ENCODE measurements around the gene NOLC1. TPM values are rescaled to one million over a fixed set of nuclear protein-coding genes. Genes with fewer than 3 reads are reported as not detected.

Gene NOLC1
- total and polyA plus RNA-seq, 4 donors, result 11.6 to 26.3 (median 20.4) TPM

DNA sequence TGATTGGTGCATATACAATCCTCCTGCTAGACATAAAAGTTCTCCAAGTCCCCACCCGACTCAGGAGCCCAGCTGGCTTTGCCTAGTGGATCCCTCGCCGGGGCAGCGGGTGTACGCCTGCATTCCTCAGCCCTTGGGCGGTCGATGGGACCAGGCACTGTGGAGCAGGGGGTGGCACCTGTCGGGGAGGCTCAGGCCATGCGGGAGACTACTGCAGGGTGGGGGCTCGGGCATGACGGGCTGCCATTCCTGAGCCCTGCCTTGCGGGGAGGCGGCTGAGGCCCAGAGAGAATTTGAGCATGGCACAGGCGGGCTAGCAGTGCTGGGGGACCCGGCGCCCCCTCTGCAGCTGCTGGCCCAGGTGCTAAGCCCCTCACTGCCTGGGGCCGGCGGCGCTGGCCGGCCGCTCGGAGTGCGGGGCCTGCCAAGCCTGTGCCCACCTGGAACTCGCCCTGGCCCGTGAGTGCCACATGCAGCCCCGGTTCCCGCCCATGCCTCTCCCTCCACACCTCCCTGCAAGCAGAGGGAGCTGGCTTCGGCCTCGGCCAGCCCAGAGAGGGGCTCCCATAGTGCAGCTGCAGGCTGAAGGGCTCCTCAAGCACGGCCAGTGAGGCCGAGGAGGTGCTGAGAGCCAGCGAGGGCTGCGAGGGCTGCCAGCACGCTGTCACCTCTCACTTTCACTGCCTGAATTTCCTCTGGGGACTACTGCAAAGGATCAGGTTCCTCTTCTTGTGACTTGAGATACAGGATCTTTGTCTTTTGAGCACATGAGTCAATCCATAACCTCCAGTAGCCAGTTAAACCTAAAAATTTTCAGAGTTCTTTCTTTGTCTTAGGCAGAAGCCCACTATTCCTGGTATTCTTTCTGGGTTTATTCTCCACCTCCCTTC lies 48.8 kb downstream of the NOLC1 start:
- Histone ChIP-seq H3K9ac (ENCODE audit: low read depth in 1 of 2, low read length in 2 of 2) (no peak overlapping the region), H3K27ac (ENCODE audit: low read depth in 1 of 2, low read length in 2 of 2) (no peak overlapping the region), H3K9me3 (ENCODE audit: control insufficient read depth in 4 of 4, low read length in 3 of 4) (peaks cover 0 to 7% (median 2%) of the 10 kb centered on the region in 4 donors), H3K36me3 (ENCODE audit: control insufficient read depth in 4 of 4, insufficient read depth in 3 of 4, low read depth in 1 of 4, low read length in 3 of 4) (no peaks in the 10 kb centered on the region), H3K27me3 (ENCODE audit: control insufficient read depth in 4 of 4, insufficient read depth in 4 of 4, low read length in 3 of 4) (no peaks in the 10 kb centered on the region), H3K4me1 (ENCODE audit: control insufficient read depth in 4 of 4, insufficient read depth in 4 of 4, low read length in 3 of 4) (no peaks in the 10 kb centered on the region), H3K4me3 (ENCODE audit: low read depth in 1 of 3, low read length in 3 of 3) (no peak overlapping the region)
- TF ChIP-seq RAD21 (IDR thresholded peaks at IDR 0.05), result no peak
- TF ChIP-seq SP1 (IDR thresholded peaks at IDR 0.05), result no peak
- TF ChIP-seq HNF4A (conservative IDR thresholded peaks at IDR 0.05), result no peak
- TF ChIP-seq, protein P1, sequence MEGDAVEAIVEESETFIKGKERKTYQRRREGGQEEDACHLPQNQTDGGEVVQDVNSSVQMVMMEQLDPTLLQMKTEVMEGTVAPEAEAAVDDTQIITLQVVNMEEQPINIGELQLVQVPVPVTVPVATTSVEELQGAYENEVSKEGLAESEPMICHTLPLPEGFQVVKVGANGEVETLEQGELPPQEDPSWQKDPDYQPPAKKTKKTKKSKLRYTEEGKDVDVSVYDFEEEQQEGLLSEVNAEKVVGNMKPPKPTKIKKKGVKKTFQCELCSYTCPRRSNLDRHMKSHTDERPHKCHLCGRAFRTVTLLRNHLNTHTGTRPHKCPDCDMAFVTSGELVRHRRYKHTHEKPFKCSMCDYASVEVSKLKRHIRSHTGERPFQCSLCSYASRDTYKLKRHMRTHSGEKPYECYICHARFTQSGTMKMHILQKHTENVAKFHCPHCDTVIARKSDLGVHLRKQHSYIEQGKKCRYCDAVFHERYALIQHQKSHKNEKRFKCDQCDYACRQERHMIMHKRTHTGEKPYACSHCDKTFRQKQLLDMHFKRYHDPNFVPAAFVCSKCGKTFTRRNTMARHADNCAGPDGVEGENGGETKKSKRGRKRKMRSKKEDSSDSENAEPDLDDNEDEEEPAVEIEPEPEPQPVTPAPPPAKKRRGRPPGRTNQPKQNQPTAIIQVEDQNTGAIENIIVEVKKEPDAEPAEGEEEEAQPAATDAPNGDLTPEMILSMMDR (IDR thresholded peaks at IDR 0.05; ENCODE audit: low read depth, low read length, missing input control), result no peak
- TF ChIP-seq, protein P2, sequence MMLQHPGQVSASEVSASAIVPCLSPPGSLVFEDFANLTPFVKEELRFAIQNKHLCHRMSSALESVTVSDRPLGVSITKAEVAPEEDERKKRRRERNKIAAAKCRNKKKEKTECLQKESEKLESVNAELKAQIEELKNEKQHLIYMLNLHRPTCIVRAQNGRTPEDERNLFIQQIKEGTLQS (IDR thresholded peaks at IDR 0.05), result no peak
- TF ChIP-seq JUND (IDR thresholded peaks at IDR 0.05), result no peak
- no peak for TF ChIP-seq RXRA (IDR thresholded peaks at IDR 0.05)
- TF ChIP-seq EGR1 (IDR thresholded peaks at IDR 0.05; ENCODE audit: low read depth in 2 of 2), result no peak
- TF ChIP-seq FOXA2 (IDR thresholded peaks at IDR 0.05), result no peak
- TF ChIP-seq GABPA (IDR thresholded peaks at IDR 0.05 in 1 of 2, conservative IDR thresholded peaks at IDR 0.05 in 1 of 2), result no peak
- no peak for TF ChIP-seq YY1 (IDR thresholded peaks at IDR 0.05)
- no peak for TF ChIP-seq NR2F2 (IDR thresholded peaks at IDR 0.05)
- no peak for TF ChIP-seq TAF1 (conservative IDR thresholded peaks at IDR 0.05)
- TF ChIP-seq, protein P3, sequence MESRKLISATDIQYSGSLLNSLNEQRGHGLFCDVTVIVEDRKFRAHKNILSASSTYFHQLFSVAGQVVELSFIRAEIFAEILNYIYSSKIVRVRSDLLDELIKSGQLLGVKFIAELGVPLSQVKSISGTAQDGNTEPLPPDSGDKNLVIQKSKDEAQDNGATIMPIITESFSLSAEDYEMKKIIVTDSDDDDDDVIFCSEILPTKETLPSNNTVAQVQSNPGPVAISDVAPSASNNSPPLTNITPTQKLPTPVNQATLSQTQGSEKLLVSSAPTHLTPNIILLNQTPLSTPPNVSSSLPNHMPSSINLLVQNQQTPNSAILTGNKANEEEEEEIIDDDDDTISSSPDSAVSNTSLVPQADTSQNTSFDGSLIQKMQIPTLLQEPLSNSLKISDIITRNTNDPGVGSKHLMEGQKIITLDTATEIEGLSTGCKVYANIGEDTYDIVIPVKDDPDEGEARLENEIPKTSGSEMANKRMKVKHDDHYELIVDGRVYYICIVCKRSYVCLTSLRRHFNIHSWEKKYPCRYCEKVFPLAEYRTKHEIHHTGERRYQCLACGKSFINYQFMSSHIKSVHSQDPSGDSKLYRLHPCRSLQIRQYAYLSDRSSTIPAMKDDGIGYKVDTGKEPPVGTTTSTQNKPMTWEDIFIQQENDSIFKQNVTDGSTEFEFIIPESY (IDR thresholded peaks at IDR 0.05), result no peak
- TF ChIP-seq, protein P4, sequence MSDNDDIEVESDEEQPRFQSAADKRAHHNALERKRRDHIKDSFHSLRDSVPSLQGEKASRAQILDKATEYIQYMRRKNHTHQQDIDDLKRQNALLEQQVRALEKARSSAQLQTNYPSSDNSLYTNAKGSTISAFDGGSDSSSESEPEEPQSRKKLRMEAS (IDR thresholded peaks at IDR 0.05), result no peak
- TF ChIP-seq, protein P5, sequence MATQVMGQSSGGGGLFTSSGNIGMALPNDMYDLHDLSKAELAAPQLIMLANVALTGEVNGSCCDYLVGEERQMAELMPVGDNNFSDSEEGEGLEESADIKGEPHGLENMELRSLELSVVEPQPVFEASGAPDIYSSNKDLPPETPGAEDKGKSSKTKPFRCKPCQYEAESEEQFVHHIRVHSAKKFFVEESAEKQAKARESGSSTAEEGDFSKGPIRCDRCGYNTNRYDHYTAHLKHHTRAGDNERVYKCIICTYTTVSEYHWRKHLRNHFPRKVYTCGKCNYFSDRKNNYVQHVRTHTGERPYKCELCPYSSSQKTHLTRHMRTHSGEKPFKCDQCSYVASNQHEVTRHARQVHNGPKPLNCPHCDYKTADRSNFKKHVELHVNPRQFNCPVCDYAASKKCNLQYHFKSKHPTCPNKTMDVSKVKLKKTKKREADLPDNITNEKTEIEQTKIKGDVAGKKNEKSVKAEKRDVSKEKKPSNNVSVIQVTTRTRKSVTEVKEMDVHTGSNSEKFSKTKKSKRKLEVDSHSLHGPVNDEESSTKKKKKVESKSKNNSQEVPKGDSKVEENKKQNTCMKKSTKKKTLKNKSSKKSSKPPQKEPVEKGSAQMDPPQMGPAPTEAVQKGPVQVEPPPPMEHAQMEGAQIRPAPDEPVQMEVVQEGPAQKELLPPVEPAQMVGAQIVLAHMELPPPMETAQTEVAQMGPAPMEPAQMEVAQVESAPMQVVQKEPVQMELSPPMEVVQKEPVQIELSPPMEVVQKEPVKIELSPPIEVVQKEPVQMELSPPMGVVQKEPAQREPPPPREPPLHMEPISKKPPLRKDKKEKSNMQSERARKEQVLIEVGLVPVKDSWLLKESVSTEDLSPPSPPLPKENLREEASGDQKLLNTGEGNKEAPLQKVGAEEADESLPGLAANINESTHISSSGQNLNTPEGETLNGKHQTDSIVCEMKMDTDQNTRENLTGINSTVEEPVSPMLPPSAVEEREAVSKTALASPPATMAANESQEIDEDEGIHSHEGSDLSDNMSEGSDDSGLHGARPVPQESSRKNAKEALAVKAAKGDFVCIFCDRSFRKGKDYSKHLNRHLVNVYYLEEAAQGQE (IDR thresholded peaks at IDR 0.05), result no peak
- no peak for TF ChIP-seq FOXA1 (IDR thresholded peaks at IDR 0.05)
- TF ChIP-seq HNF4G (IDR thresholded peaks at IDR 0.05), result no peak
- no peak for DNase-seq (ENCODE audit: low spot score)
- WGBS, result 92% methylated on average over 34 of the region's 34 CpGs

All from liver (tissue), 9 donors.